GM10266 (cell line): Measurements from ENCODE around the gene COBL.

Experiments
- DNase-seq: peaks from one replicate; pipeline ENCODE4 v3.0.0; 2012; ENCODE audit errors: extremely low spot score
- CTCF ChIP-seq: IDR thresholded peaks from 2 replicates; pipeline ENCODE4 v1.5.1; 2012; ENCODE audit warnings: mild to moderate bottlenecking, low read depth; ENCODE audit not compliant: control insufficient read depth, insufficient read depth; ENCODE audit errors: missing control alignments

COBL gene

DNA sequence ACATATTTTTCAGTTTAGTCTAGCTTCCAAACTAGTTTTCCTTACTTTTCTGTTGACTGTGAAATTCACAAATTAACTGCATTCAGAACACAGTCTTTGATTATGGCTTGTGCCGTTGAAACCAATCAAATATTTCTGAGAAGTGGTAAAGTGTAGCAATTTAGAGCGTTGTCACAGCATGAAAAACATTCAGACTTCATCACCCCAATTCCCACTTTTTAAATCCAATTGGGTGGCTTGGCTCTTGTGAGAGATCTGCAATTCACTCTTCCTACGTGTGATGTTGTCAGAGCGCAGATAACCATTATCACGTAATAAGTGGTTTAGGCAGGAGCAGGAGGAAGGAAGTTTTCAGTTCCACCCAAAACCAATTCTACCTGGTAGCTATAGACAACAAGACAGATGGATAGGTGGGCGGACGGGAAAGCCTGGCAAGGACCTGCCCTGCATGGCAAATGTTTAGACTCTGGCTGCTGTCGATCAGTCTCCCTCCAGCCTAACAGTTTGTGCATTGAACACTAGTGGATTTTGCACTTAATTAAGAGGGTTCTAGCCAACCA, 8.9 kb downstream of the COBL start:
- DNase-seq = no peak
- no peak for TF ChIP-seq CTCF

GRCh38 chr7:51306761-51307160, 9.8 kb downstream of the COBL start:
- TF ChIP-seq CTCF = no peak
- no peak for DNase-seq

DNA sequence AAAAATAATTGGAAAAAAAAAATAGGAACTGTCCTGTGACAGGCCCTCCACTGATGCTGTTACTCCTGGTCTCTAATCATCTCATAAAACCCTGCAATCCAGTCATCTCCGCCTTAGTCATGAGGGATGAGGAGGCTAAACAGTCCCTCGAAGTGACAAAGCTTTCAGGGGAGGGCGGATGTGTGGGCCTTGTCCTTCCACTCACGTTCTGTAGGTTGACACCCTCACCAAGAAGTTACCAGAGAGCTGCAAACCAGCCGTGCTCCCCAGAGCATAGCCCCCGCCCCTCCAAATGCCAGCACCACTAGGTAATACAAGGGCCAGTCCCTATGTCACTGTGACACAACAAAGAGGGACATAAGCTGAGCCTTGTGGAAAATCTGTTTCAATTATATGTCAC, 11.9 kb downstream of the COBL start:
- no peak for DNase-seq
- no peak for TF ChIP-seq CTCF

DNA sequence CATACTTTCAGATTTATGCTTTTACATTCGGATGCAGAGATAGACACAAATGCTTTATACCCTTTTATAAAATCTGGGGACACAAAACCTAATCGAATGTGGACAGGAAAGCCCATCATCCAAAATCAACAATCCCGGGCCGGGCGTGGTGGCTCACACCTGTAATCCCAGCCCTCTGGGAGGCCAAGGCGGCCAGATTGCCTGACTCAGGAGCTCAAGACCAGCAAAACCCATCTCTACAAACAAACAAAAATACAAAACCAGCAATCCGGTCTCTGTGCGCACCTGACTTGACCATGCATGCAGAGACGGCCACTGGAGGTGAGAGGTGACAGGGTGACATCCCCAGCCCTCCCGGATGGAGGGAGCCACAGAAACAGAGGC, 13.5 kb downstream of the COBL start:
- DNase-seq = no peak
- TF ChIP-seq CTCF = no peak

- TF ChIP-seq CTCF = no peak
- no peak for DNase-seq
Measured at GRCh38 chr7:51301806-51302205, 14.8 kb downstream of the COBL start.

- DNase-seq = no peak
- TF ChIP-seq CTCF = no peak
Measured at GRCh38 chr7:51300762-51301674, 15.6 kb downstream of the COBL start.

- DNase-seq = no peak
- TF ChIP-seq CTCF = no peak
Measured at GRCh38 chr7:51299391-51300133, 17.0 kb downstream of the COBL start.
